ENCODE results near the gene CACNG7. TPM values are rescaled to one million over a fixed set of nuclear protein-coding genes. Genes with fewer than 3 reads are reported as not detected.
"Not testable (repeated sequence)": the region's sequence is repeated elsewhere in the genome, so short reads cannot be mapped to it uniquely, and the experiment has no call there.

The CACNG7 gene
- not detected for polyA plus RNA-seq (ENCODE audit: insufficient read length)

GRCh38 chr19:53908935-53909415 is at the start of gene CACNG7:
CACNG7 (plus strand) TSS chr19:53909278; CDS start chr19:53912832, 3,554 bp downstream.
- no peak for DNase-seq

- no peak for DNase-seq
Measured at GRCh38 chr19:53864308-53864836, 44.7 kb upstream of the CACNG7 start.

- no peak for DNase-seq
Measured at GRCh38 chr19:53865523-53865917, 43.6 kb upstream of the CACNG7 start.

GRCh38 chr19:53865918-53866864 is 42.9 kb upstream of the CACNG7 start:
- DNase-seq = peak; percentile 87

- no peak for DNase-seq
Measured at GRCh38 chr19:53866865-53867224, 42.2 kb upstream of the CACNG7 start.

- DNase-seq = peak; percentile 100
Measured at GRCh38 chr19:53867225-53868090, 41.6 kb upstream of the CACNG7 start, which contains the start of gene MYADM. MYADM (plus strand) TSS chr19:53867883; CDS start chr19:53873530, 5,647 bp downstream.

- peak; percentile 48 for DNase-seq
Measured at GRCh38 chr19:53868091-53868891, 40.8 kb upstream of the CACNG7 start.

GRCh38 chr19:53868892-53869804 is 39.9 kb upstream of the CACNG7 start:
- DNase-seq = peak; percentile 86

- DNase-seq = not testable (repeated sequence)
Measured at GRCh38 chr19:53869805-53870484, 39.1 kb upstream of the CACNG7 start.

- DNase-seq = no peak
Measured at GRCh38 chr19:53870485-53870844, 38.6 kb upstream of the CACNG7 start.

- no peak for DNase-seq
Measured at GRCh38 chr19:53871454-53871853, 37.6 kb upstream of the CACNG7 start.

GRCh38 chr19:53872762-53873161 is 36.3 kb upstream of the CACNG7 start:
- DNase-seq = no peak

GRCh38 chr19:53873773-53874605 is 35.1 kb upstream of the CACNG7 start:
- DNase-seq = no peak

GRCh38 chr19:53874606-53874990 is 34.5 kb upstream of the CACNG7 start:
- DNase-seq = no peak

- DNase-seq = no peak
Measured at GRCh38 chr19:53875602-53876325, 33.3 kb upstream of the CACNG7 start.

GRCh38 chr19:53876651-53877224 is 32.3 kb upstream of the CACNG7 start:
- no peak for DNase-seq

GRCh38 chr19:53877361-53877766 is 31.7 kb upstream of the CACNG7 start:
- no peak for DNase-seq

GRCh38 chr19:53878776-53879139 is 30.3 kb upstream of the CACNG7 start:
- no peak for DNase-seq

Data from hindlimb muscle (tissue), 1 donor.